HepG2 (cell line): ENCODE results near the gene AHSP. TPM values are rescaled to one million over a fixed set of nuclear protein-coding genes. Genes with fewer than 3 reads are reported as not detected.

Source experiments
- CBX5 ChIP-seq: sonication (generic); formaldehyde crosslinking; IDR thresholded peaks from 2 replicates; pipeline ENCODE4 v1.4.0; 2020; ENCODE audit warnings: missing genetic modification reagents, borderline replicate concordance
- CEBPB ChIP-seq: IDR thresholded peaks from 2 replicates; pipeline ENCODE4 v1.6.1; 2011; ENCODE audit warnings: low read depth, low read length, improper control_type of control experiment, borderline replicate concordance
- DNMT1 ChIP-seq: sonication (generic); formaldehyde crosslinking; IDR thresholded peaks from 2 replicates; pipeline ENCODE4 v1.5.1; 2020; ENCODE audit warnings: mild to moderate bottlenecking, missing genetic modification reagents
- ELF1 ChIP-seq: sonication (generic); formaldehyde crosslinking; IDR thresholded peaks from 2 replicates; pipeline ENCODE4 v1.4.0; 2020; ENCODE audit warnings: missing genetic modification reagents
- FOXK1 ChIP-seq: sonication (generic); formaldehyde crosslinking; IDR thresholded peaks from 2 replicates; pipeline ENCODE4 v1.4.0; 2020; ENCODE audit warnings: low read depth, missing genetic modification reagents, borderline replicate concordance
- MEF2D ChIP-seq: sonication (generic); formaldehyde crosslinking; IDR thresholded peaks from 2 replicates; pipeline ENCODE4 v1.5.1; 2020; ENCODE audit warnings: mild to moderate bottlenecking, missing genetic modification reagents
- MEIS2 ChIP-seq: sonication (generic); formaldehyde crosslinking; IDR thresholded peaks from 2 replicates; pipeline ENCODE4 v1.9.0; 2021; ENCODE audit warnings: mild to moderate bottlenecking, missing genetic modification reagents
- REL ChIP-seq: sonication (generic); formaldehyde crosslinking; conservative IDR thresholded peaks from 2 replicates; pipeline ENCODE4 v1.8.0; 2022; ENCODE audit warnings: mild to moderate bottlenecking, missing genetic modification reagents, moderate library complexity
- TBX2 ChIP-seq: sonication (generic); formaldehyde crosslinking; IDR thresholded peaks from 2 replicates; pipeline ENCODE4 v1.5.0; 2020; ENCODE audit warnings: missing genetic modification reagents, mild to moderate bottlenecking, borderline replicate concordance
- TCF7 ChIP-seq: sonication (generic); IDR thresholded peaks from 2 replicates; pipeline ENCODE4 v1.6.1; 2016; ENCODE audit warnings: antibody characterized with exemption, low read depth
- U2AF1 ChIP-seq: fragments of 200-400 bp; formaldehyde crosslinking; optimal IDR thresholded peaks from 2 replicates; pipeline ENCODE3; 2017; ENCODE audit warnings: mild to moderate bottlenecking, low read depth, low read length
- ZEB1 ChIP-seq: IDR thresholded peaks from 2 replicates; pipeline ENCODE4 v1.6.1; 2012; ENCODE audit warnings: mild to moderate bottlenecking, low read depth, inconsistent platforms; ENCODE audit not compliant: insufficient replicate concordance
- ZFYVE20 ChIP-seq: sonication (generic); formaldehyde crosslinking; IDR thresholded peaks from 2 replicates; pipeline ENCODE4 v1.8.0; 2023; ENCODE audit warnings: low read depth, mild to moderate bottlenecking, moderate library complexity, missing genetic modification reagents, borderline replicate concordance
- ZNF143 ChIP-seq: sonication (generic); formaldehyde crosslinking; IDR thresholded peaks from 2 replicates; pipeline ENCODE4 v1.4.0; 2020; ENCODE audit warnings: missing genetic modification reagents
- ZNF333 ChIP-seq: sonication (generic); formaldehyde crosslinking; IDR thresholded peaks from 2 replicates; pipeline ENCODE4 v1.4.0; 2020; ENCODE audit warnings: mild to moderate bottlenecking, missing genetic modification reagents, borderline replicate concordance
- ZNF33B ChIP-seq: sonication (generic); formaldehyde crosslinking; IDR thresholded peaks from 2 replicates; pipeline ENCODE4 v1.5.1; 2020; ENCODE audit warnings: mild to moderate bottlenecking, missing genetic modification reagents
- ZNF496 ChIP-seq: sonication (generic); formaldehyde crosslinking; IDR thresholded peaks from 2 replicates; pipeline ENCODE4 v1.8.1; 2023; ENCODE audit warnings: mild to moderate bottlenecking, moderate library complexity, missing genetic modification reagents; ENCODE audit not compliant: insufficient replicate concordance
- ZNF570 ChIP-seq: sonication (generic); formaldehyde crosslinking; IDR thresholded peaks from 2 replicates; pipeline ENCODE4 v1.4.0; 2020; ENCODE audit warnings: mild to moderate bottlenecking, missing genetic modification reagents, borderline replicate concordance
- ZNF746 ChIP-seq: sonication (generic); formaldehyde crosslinking; IDR thresholded peaks from 2 replicates; pipeline ENCODE4 v1.8.0; 2022; ENCODE audit warnings: mild to moderate bottlenecking, missing genetic modification reagents
- ZNF850 ChIP-seq: sonication (generic); formaldehyde crosslinking; conservative IDR thresholded peaks from 2 replicates; pipeline ENCODE4 v1.9.0; 2021; ENCODE audit warnings: mild to moderate bottlenecking, missing genetic modification reagents
- polyA plus RNA-seq, 8 experiments: library from polyadenylated mRNA; depleted of rRNA in 3 of 8; stranded (reverse) in 7 of 8; unstranded in 1 of 8; fragments of >200 nt; fragmentation: Illumina TruSeq in 4 of 8; extraction: Trizol in 4 of 8; gene quantifications; 2 replicates each; pipeline versions ENCODE4 v1.2.1 to v1.2.3, GENCODE V29; 2011 to 2016; ENCODE audit warnings: low read depth in 4 of 8, missing spikeins in 1 of 8, mixed read lengths in 1 of 8; ENCODE audit not compliant: insufficient read depth in 1 of 8
- total RNA-seq, 5 experiments: library from RNA; depleted of rRNA; stranded (reverse); fragments of >200 nt; fragmentation: Illumina TruSeq; extraction: Trizol; gene quantifications; 2 replicates each; pipeline ENCODE4 v1.2.3, GENCODE V29; 2016; ENCODE audit warnings: low read depth in 1 of 5
- TF ChIP-seq, protein P1 (sequence below): sonication (generic); formaldehyde crosslinking; IDR thresholded peaks from 2 replicates; pipeline ENCODE4 v1.5.0; 2020; ENCODE audit warnings: missing genetic modification reagents, mild to moderate bottlenecking, borderline replicate concordance
- TF ChIP-seq, protein P2 (sequence below): IDR thresholded peaks from 2 replicates; pipeline ENCODE4 v1.6.1; 2016; ENCODE audit warnings: missing compliant biosample characterization, missing genetic modification reagents, borderline replicate concordance
- TF ChIP-seq, protein P3 (sequence below): sonication (generic); formaldehyde crosslinking; IDR thresholded peaks from 2 replicates; pipeline ENCODE4 v1.4.0; 2020; ENCODE audit warnings: missing genetic modification reagents, borderline replicate concordance
- TF ChIP-seq, protein P4 (sequence below): IDR thresholded peaks from 2 replicates; pipeline ENCODE4 v1.6.1; 2018; ENCODE audit warnings: missing genetic modification reagents

AHSP gene
- total and polyA plus RNA-seq, 2 of the 13 experiments (the other 11 are each of a cell fraction or from before 2014, with no cell fraction given) = not detected

DNA sequence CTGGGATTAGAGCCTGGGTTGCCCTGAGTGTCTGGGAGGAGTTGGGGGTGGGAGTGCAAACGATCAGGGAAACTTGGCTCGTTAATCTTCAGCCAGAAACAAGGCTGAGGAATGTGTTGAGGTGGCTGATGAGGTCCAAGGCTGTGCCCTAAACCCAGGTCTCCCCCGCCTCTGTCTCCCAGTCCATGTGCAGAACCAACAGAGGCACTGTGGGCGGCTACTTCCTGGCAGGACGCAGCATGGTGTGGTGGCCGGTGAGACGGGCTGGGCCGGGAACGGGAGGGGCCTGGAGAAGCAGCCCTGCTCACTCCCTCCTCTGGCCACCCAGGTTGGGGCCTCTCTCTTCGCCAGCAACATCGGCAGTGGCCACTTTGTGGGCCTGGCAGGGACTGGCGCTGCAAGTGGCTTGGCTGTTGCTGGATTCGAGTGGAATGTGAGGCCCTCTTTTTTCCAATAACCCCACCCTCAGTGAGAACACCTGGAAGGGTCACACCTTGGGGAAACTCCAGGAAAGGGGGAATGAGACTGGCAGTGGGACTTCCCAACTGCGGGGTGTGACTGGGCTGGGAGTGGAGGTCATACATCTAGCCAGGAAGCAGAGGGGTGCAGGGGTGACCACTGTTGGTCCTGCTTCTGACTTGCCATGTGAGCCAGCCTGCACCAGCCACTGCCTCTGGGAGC is 43.1 kb upstream of the AHSP start (continued):
- TF ChIP-seq, protein P1, sequence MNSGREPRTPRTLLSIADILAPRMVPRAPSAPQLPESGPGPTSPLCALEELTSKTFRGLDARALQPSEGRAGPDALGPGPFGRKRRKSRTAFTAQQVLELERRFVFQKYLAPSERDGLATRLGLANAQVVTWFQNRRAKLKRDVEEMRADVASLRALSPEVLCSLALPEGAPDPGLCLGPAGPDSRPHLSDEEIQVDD (CRISPR knock-in tag) = no peak
- TF ChIP-seq MEIS2 (CRISPR knock-in tag) (peak; percentile 74), FOXK1 (peak; percentile 27; the same call in 1 of the 2 replicates), TCF7 (no peak), ZNF33B (CRISPR knock-in tag) (no peak), ZNF746 (peak; percentile 49; the same call in 1 of the 2 replicates), ZNF570 (CRISPR knock-in tag) (no peak), ZNF143 (CRISPR knock-in tag) (no peak), ZNF496 (no peak), TBX2 (peak; percentile 83), ZNF333 (CRISPR knock-in tag) (no peak), ELF1 (peak; percentile 82), CBX5 (CRISPR knock-in tag) (no peak), ZNF850 (CRISPR knock-in tag) (no peak), U2AF1 (peak; percentile 63), ZFYVE20 (CRISPR knock-in tag) (no peak), ZEB1 (no peak), REL (CRISPR knock-in tag) (no peak), MEF2D (CRISPR knock-in tag) (peak; percentile 84), DNMT1 (no peak), CEBPB (no peak)
- TF ChIP-seq, protein P2, sequence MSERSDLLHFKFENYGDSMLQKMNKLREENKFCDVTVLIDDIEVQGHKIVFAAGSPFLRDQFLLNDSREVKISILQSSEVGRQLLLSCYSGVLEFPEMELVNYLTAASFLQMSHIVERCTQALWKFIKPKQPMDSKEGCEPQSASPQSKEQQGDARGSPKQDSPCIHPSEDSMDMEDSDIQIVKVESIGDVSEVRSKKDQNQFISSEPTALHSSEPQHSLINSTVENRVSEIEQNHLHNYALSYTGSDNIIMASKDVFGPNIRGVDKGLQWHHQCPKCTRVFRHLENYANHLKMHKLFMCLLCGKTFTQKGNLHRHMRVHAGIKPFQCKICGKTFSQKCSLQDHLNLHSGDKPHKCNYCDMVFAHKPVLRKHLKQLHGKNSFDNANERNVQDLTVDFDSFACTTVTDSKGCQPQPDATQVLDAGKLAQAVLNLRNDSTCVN (CRISPR knock-in tag) = no peak; the same call in 1 of the 2 replicates
- TF ChIP-seq, protein P3, sequence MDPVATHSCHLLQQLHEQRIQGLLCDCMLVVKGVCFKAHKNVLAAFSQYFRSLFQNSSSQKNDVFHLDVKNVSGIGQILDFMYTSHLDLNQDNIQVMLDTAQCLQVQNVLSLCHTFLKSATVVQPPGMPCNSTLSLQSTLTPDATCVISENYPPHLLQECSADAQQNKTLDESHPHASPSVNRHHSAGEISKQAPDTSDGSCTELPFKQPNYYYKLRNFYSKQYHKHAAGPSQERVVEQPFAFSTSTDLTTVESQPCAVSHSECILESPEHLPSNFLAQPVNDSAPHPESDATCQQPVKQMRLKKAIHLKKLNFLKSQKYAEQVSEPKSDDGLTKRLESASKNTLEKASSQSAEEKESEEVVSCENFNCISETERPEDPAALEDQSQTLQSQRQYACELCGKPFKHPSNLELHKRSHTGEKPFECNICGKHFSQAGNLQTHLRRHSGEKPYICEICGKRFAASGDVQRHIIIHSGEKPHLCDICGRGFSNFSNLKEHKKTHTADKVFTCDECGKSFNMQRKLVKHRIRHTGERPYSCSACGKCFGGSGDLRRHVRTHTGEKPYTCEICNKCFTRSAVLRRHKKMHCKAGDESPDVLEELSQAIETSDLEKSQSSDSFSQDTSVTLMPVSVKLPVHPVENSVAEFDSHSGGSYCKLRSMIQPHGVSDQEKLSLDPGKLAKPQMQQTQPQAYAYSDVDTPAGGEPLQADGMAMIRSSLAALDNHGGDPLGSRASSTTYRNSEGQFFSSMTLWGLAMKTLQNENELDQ = no peak
- TF ChIP-seq, protein P4, sequence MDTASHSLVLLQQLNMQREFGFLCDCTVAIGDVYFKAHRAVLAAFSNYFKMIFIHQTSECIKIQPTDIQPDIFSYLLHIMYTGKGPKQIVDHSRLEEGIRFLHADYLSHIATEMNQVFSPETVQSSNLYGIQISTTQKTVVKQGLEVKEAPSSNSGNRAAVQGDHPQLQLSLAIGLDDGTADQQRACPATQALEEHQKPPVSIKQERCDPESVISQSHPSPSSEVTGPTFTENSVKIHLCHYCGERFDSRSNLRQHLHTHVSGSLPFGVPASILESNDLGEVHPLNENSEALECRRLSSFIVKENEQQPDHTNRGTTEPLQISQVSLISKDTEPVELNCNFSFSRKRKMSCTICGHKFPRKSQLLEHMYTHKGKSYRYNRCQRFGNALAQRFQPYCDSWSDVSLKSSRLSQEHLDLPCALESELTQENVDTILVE = 0 out of 2 replicates have a peak, but pooled peaks have one; percentile 18
